ENCODE results near the gene TP53BP2.

Gene TP53BP2

GRCh38 chr1:223761411-223761810, 84.3 kb downstream of the TP53BP2 start:
- Histone ChIP-seq H3K4me3 (ENCODE audit: control insufficient read depth in 1 of 7, extremely low read depth in 1 of 7, insufficient read depth in 4 of 7, low read depth in 2 of 7, low read length in 6 of 7) (no peak overlapping the region), H3K9me3 (ENCODE audit: control extremely low read depth in 1 of 5, control insufficient read depth in 4 of 5, insufficient read depth in 2 of 5, low read depth in 1 of 5, low read length in 4 of 5) (no peaks in the 10 kb centered on the region), H3K27ac (ENCODE audit: insufficient read depth in 1 of 2, low read depth in 1 of 2, low read length in 2 of 2, poor library complexity in 1 of 2, severe bottlenecking in 2 of 2) (no peak overlapping the region), H3K4me1 (ENCODE audit: control extremely low read depth in 1 of 4, control insufficient read depth in 4 of 4, insufficient read depth in 4 of 4, low read length in 3 of 4) (no peaks in the 10 kb centered on the region), H3K36me3 (ENCODE audit: control insufficient read depth in 4 of 4, insufficient read depth in 4 of 4, low read length in 3 of 4) (peaks cover 0 to 44% (median 9%) of the 10 kb centered on the region in 4 experiments), H3K27me3 (replicated peaks in 2 of 5; ENCODE audit: control insufficient read depth in 4 of 5, insufficient read depth in 5 of 5, low read length in 4 of 5) (no peaks in the 10 kb centered on the region)
- WGBS (ENCODE audit: insufficient coverage), result 82% methylated on average over 6 of the region's 7 CpGs
- no peak for DNase-seq
- POLR2A ChIA-PET, result no interaction called here
- CTCF ChIA-PET, result interaction anchor here (2.3 to 3.4 kb wide), 3 partner anchors 11 to 17 kb away, joined by 6 to 15 read pairs (median 7); no protein-coding TSS in a partner anchor

GRCh38 chr1:223760833-223761232, 84.9 kb downstream of the TP53BP2 start:
- Histone ChIP-seq H3K36me3 (ENCODE audit: control insufficient read depth in 4 of 4, insufficient read depth in 4 of 4, low read length in 3 of 4) (peaks cover 0 to 43% (median 11%) of the 10 kb centered on the region in 4 experiments), H3K4me1 (ENCODE audit: control extremely low read depth in 1 of 4, control insufficient read depth in 4 of 4, insufficient read depth in 4 of 4, low read length in 3 of 4) (no peaks in the 10 kb centered on the region), H3K9me3 (ENCODE audit: control extremely low read depth in 1 of 5, control insufficient read depth in 4 of 5, insufficient read depth in 2 of 5, low read depth in 1 of 5, low read length in 4 of 5) (no peaks in the 10 kb centered on the region), H3K4me3 (ENCODE audit: control insufficient read depth in 1 of 7, extremely low read depth in 1 of 7, insufficient read depth in 4 of 7, low read depth in 2 of 7, low read length in 6 of 7) (no peak overlapping the region), H3K27me3 (replicated peaks in 2 of 5; ENCODE audit: control insufficient read depth in 4 of 5, insufficient read depth in 5 of 5, low read length in 4 of 5) (no peaks in the 10 kb centered on the region), H3K27ac (ENCODE audit: insufficient read depth in 1 of 2, low read depth in 1 of 2, low read length in 2 of 2, poor library complexity in 1 of 2, severe bottlenecking in 2 of 2) (no peak overlapping the region)
- POLR2A ChIA-PET, result no interaction called here
- CTCF ChIA-PET, result interaction anchor here (0.6 to 3.4 kb wide), 5 partner anchors 9 to 68 kb away, joined by 3 to 15 read pairs (median 6); no protein-coding TSS in a partner anchor
- DNase-seq, result no peak
- WGBS (ENCODE audit: insufficient coverage), result 93% methylated on average over 2 of the region's 6 CpGs

DNA sequence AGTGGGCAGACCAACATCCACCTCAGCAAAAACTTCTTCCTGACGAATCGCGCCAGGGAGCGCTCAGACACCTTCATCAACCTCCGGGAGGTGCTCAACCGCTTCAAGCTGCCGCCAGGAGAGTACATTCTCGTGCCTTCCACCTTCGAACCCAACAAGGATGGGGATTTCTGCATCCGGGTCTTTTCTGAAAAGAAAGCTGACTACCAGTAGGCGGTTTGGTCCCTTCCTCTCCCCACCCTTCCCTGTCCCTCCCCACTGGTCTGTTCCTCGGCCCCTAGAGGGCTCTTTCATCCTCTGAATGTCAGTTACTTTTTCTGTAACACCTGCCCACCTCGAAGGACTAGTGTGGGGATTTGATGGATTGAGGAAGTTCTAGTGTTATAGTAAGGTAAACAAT, 86.5 kb downstream of the TP53BP2 start:
- H3K4me1 ChIP-seq (ENCODE audit: control extremely low read depth in 1 of 4, control insufficient read depth in 4 of 4, insufficient read depth in 4 of 4, low read length in 3 of 4), result no peaks in the 10 kb centered on the region
- POLR2A ChIA-PET, result no interaction called here
- H3K36me3 ChIP-seq (ENCODE audit: control insufficient read depth in 4 of 4, insufficient read depth in 4 of 4, low read length in 3 of 4), result peaks cover 0 to 49% (median 16%) of the 10 kb centered on the region in 4 experiments
- H3K4me3 ChIP-seq (ENCODE audit: control insufficient read depth in 1 of 7, extremely low read depth in 1 of 7, insufficient read depth in 4 of 7, low read depth in 2 of 7, low read length in 6 of 7), result no peak overlapping the region
- 90% methylated on average over 12 of the region's 13 CpGs for WGBS (ENCODE audit: insufficient coverage)
- no peak for DNase-seq
- no peaks in the 10 kb centered on the region for H3K9me3 ChIP-seq (ENCODE audit: control extremely low read depth in 1 of 5, control insufficient read depth in 4 of 5, insufficient read depth in 2 of 5, low read depth in 1 of 5, low read length in 4 of 5)
- H3K27ac ChIP-seq (ENCODE audit: insufficient read depth in 1 of 2, low read depth in 1 of 2, low read length in 2 of 2, poor library complexity in 1 of 2, severe bottlenecking in 2 of 2), result no peak overlapping the region
- no peaks in the 10 kb centered on the region for H3K27me3 ChIP-seq (replicated peaks in 2 of 5; ENCODE audit: control insufficient read depth in 4 of 5, insufficient read depth in 5 of 5, low read length in 4 of 5)
- CTCF ChIA-PET, result interaction anchor here (0.6 to 3.4 kb wide), 3 partner anchors 9 to 22 kb away, joined by 3 to 15 read pairs (median 7); no protein-coding TSS in a partner anchor

DNA sequence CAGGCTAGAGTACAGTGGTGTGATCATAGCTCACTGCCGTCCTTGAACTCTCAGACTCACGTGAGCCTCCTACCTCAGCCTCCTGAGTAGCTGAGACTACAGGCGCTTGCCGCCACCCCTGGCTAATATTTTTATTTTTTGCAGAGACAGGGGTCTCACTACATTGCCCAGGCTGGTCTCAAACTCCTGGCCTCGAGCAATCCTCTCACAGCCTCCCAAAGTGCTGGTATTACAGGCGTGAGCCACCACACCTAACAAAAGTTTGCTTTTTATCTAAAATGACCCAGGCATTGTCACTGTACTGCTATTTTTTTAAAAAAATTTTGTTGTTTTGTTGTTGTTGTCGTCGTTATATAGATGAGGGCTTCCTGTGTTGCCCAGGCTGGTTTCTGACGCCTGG, 87.0 kb downstream of the TP53BP2 start:
- 97% methylated on average over 5 of the region's 9 CpGs for WGBS (ENCODE audit: insufficient coverage)
- Histone ChIP-seq H3K4me1 (ENCODE audit: control extremely low read depth in 1 of 4, control insufficient read depth in 4 of 4, insufficient read depth in 4 of 4, low read length in 3 of 4) (no peaks in the 10 kb centered on the region), H3K27ac (ENCODE audit: insufficient read depth in 1 of 2, low read depth in 1 of 2, low read length in 2 of 2, poor library complexity in 1 of 2, severe bottlenecking in 2 of 2) (no peak overlapping the region), H3K4me3 (ENCODE audit: control insufficient read depth in 1 of 7, extremely low read depth in 1 of 7, insufficient read depth in 4 of 7, low read depth in 2 of 7, low read length in 6 of 7) (no peak overlapping the region), H3K27me3 (replicated peaks in 2 of 5; ENCODE audit: control insufficient read depth in 4 of 5, insufficient read depth in 5 of 5, low read length in 4 of 5) (no peaks in the 10 kb centered on the region), H3K9me3 (ENCODE audit: control extremely low read depth in 1 of 5, control insufficient read depth in 4 of 5, insufficient read depth in 2 of 5, low read depth in 1 of 5, low read length in 4 of 5) (no peaks in the 10 kb centered on the region), H3K36me3 (ENCODE audit: control insufficient read depth in 4 of 4, insufficient read depth in 4 of 4, low read length in 3 of 4) (peaks cover 0 to 49% (median 16%) of the 10 kb centered on the region in 4 experiments)
- no peak for DNase-seq
- ChIA-PET POLR2A (no interaction called here), CTCF (interaction anchor here (3.4 kb wide), 1 partner anchor 9 kb away, joined by 15 read pairs; no protein-coding TSS in a partner anchor)

- WGBS (ENCODE audit: insufficient coverage), result 98% methylated on average over 19 of the region's 20 CpGs
- Histone ChIP-seq H3K9me3 (ENCODE audit: control extremely low read depth in 1 of 5, control insufficient read depth in 4 of 5, insufficient read depth in 2 of 5, low read depth in 1 of 5, low read length in 4 of 5) (no peaks in the 10 kb centered on the region), H3K36me3 (ENCODE audit: control insufficient read depth in 4 of 4, insufficient read depth in 4 of 4, low read length in 3 of 4) (peaks cover 0 to 56% (median 23%) of the 10 kb centered on the region in 4 experiments), H3K27ac (ENCODE audit: insufficient read depth in 1 of 2, low read depth in 1 of 2, low read length in 2 of 2, poor library complexity in 1 of 2, severe bottlenecking in 2 of 2) (no peak overlapping the region), H3K4me3 (ENCODE audit: control insufficient read depth in 1 of 7, extremely low read depth in 1 of 7, insufficient read depth in 4 of 7, low read depth in 2 of 7, low read length in 6 of 7) (no peak overlapping the region), H3K4me1 (ENCODE audit: control extremely low read depth in 1 of 4, control insufficient read depth in 4 of 4, insufficient read depth in 4 of 4, low read length in 3 of 4) (no peaks in the 10 kb centered on the region), H3K27me3 (replicated peaks in 2 of 5; ENCODE audit: control insufficient read depth in 4 of 5, insufficient read depth in 5 of 5, low read length in 4 of 5) (no peaks in the 10 kb centered on the region)
- POLR2A ChIA-PET, result no interaction called here
- CTCF ChIA-PET, result interaction anchor here (0.9 to 1.3 kb wide), 3 partner anchors 16 to 61 kb away, joined by 3 to 4 read pairs (median 3); no protein-coding TSS in a partner anchor
- DNase-seq, result no peak
Measured at GRCh38 chr1:223756806-223757700, 88.7 kb downstream of the TP53BP2 start.

DNA sequence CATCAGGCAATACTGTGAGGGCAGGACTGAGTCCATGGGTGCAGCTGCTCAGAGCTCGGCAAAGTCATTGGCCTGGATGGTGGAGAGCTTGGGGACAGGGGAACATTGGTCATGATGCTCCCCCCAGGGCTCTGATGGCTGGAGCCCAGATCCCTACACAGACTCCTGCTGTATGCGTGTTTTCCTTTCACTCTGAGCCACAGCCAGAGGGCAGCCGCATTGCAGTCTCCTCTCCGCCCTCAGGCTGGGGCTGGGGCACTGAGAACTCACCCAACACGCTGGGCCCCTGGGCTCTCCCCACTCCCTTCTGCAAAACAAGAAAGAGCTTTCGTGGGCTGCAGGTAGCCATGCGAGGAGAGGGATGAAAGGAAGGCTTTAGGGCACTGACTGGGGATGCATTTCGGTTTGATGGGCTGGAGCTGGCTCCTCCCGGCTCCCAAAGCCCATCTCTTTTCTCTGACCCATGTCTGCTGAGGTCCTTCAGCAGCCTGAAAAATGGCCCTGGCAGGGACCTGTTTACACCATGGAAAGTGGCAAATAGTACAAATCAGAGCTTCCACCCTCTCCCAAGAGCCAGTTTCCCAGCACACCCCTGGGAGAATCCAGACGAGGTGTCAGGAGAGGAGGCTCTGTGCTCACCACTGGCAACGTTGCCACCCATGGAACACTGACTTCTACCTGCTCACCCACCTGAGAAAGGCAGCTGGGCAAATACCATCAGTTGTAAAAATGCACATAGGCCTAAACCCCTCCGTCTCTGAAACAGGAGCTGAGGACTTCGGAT, 89.6 kb downstream of the TP53BP2 start:
- ChIA-PET CTCF (interaction anchor here (0.9 to 1.3 kb wide), 4 partner anchors 15 to 60 kb away, joined by 3 to 4 read pairs (median 3); no protein-coding TSS in a partner anchor), POLR2A (no interaction called here)
- peaks cover 0 to 57% (median 22%) of the 10 kb centered on the region in 4 experiments for H3K36me3 ChIP-seq (ENCODE audit: control insufficient read depth in 4 of 4, insufficient read depth in 4 of 4, low read length in 3 of 4)
- no peaks in the 10 kb centered on the region for H3K27me3 ChIP-seq (replicated peaks in 2 of 5; ENCODE audit: control insufficient read depth in 4 of 5, insufficient read depth in 5 of 5, low read length in 4 of 5)
- H3K4me1 ChIP-seq (ENCODE audit: control extremely low read depth in 1 of 4, control insufficient read depth in 4 of 4, insufficient read depth in 4 of 4, low read length in 3 of 4), result no peaks in the 10 kb centered on the region
- WGBS (ENCODE audit: insufficient coverage), result 96% methylated on average over 11 of the region's 13 CpGs
- H3K27ac ChIP-seq (ENCODE audit: insufficient read depth in 1 of 2, low read depth in 1 of 2, low read length in 2 of 2, poor library complexity in 1 of 2, severe bottlenecking in 2 of 2), result no peak overlapping the region
- H3K4me3 ChIP-seq (ENCODE audit: control insufficient read depth in 1 of 7, extremely low read depth in 1 of 7, insufficient read depth in 4 of 7, low read depth in 2 of 7, low read length in 6 of 7), result no peak overlapping the region
- no peaks in the 10 kb centered on the region for H3K9me3 ChIP-seq (ENCODE audit: control extremely low read depth in 1 of 5, control insufficient read depth in 4 of 5, insufficient read depth in 2 of 5, low read depth in 1 of 5, low read length in 4 of 5)
- no peak for DNase-seq
